ENCODE results near the gene GPR155.
A peak's percentile ranks its signal among the peaks of the same experiment; 100 is the strongest.

GPR155 gene, protein sequence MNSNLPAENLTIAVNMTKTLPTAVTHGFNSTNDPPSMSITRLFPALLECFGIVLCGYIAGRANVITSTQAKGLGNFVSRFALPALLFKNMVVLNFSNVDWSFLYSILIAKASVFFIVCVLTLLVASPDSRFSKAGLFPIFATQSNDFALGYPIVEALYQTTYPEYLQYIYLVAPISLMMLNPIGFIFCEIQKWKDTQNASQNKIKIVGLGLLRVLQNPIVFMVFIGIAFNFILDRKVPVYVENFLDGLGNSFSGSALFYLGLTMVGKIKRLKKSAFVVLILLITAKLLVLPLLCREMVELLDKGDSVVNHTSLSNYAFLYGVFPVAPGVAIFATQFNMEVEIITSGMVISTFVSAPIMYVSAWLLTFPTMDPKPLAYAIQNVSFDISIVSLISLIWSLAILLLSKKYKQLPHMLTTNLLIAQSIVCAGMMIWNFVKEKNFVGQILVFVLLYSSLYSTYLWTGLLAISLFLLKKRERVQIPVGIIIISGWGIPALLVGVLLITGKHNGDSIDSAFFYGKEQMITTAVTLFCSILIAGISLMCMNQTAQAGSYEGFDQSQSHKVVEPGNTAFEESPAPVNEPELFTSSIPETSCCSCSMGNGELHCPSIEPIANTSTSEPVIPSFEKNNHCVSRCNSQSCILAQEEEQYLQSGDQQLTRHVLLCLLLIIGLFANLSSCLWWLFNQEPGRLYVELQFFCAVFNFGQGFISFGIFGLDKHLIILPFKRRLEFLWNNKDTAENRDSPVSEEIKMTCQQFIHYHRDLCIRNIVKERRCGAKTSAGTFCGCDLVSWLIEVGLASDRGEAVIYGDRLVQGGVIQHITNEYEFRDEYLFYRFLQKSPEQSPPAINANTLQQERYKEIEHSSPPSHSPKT

DNA sequence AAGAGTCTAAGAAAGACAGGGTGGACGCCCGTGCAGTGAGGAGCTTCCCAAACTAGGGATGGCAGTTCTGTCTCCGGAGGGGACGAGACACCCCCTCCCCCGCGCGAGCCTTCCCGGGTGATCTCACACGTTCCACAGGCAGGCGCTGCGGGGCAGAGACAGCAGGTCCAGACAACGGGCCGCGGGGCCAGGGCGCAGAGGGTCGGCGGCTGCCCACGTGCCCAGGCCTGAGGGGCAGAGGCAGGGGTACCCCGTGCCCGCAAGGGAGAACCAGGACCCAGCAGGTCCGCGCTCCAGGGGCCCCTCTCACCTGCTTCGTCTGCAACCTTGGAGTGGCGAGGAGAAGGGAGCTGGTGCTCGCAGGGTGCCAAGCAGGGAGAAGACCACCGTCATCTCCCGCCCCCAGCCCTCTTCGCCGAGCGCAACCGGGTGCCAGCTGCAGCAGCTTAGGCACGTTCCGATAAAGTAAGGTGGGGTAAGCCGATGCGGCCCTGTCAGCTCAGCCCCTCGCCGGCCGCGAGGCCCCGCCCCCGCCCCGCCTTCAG, at the start of gene GPR155:
Gene GPR155, minus strand, starts transcription at position 467 of the 545 bp plus-strand sequence. CDS start 5,073 bp downstream, outside the sequence.
- DNase-seq: peak in 1 of 2 donors; percentile 26

GRCh38 chr2:174535757-174536703, 49.2 kb upstream of the GPR155 start:
- no peak for DNase-seq

DNA sequence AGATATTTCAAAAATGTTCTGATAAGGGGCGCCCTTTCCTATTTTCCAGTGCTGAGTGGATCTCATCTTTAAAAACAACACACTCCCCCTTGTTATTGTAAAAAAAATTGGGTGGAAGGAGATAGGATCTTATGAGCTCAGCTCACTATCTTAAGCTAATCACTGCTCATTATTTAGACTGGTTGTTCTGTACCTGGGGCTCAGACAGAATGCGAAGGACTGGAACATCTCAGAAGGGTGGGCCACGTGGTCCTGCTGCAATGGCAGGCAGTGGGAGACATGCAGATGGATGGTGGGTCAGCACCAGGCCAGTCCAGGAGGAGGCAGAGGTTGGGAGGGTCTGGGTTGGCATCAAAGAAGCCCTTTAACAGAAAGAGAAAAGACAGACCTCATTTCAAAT, 48.3 kb upstream of the GPR155 start:
- no peak for DNase-seq

DNA sequence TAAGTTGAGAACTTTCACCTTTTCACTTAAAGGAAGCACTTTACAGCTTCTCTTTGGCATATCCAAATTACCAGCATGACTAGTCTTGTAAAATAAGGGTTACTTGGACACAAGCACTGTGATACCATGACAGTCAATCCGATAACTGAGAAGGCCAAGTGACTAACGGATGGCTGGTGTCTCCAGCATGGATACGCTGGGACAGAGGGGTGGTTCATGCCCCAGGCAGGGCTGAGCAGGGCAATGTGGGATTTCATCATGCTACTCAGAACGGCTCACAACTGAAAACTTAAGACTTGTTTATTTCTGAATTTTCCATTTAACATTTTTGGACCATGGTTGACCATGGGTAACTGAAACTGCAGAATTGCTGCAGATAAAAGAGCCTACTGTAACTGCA, 43.1 kb upstream of the GPR155 start:
- no peak for DNase-seq

DNA sequence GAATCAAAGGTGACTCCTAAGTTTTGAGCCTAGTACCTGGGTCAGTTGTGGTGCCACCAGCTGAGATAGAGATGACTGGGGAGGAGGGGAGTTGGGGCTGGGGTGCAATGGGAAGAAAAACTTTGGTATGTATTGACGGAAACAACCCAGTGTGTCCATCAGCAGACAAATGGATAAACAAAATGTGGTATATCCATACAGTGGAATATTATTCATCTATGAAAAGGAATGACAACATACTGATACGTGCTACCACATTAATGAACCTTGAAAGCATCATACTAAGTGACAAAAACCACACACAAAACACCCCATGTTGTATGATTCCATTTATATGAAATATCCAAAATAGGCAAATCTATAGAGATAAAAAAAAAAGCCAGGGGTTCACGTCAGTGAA, 41.1 kb upstream of the GPR155 start:
- DNase-seq: no peak

GRCh38 chr2:174527101-174527721, 40.4 kb upstream of the GPR155 start:
- DNase-seq: no peak

- DNase-seq: no peak
Observed at GRCh38 chr2:174524527-174524926, 37.7 kb upstream of the GPR155 start.

DNA sequence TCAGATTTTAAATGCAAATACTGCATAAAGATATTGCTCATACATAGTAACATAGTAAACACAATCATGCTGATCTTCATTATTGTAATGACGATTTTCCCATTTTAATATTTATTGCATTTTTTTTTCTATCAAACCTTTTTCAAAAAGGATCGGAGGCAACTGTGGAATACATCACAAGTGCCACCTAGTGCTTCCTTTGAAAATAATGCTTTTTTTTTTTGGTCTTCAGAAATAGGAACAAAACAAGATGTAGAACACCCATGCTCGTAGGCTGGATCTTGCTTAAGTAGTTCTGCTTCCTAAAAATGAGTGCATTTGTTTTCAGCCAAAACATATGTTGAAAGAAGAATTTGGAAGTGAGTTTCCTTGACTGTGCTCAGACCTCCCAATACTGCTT, 35.7 kb upstream of the GPR155 start:
- peak in 1 of 2 donors; percentile 13 for DNase-seq

DNA sequence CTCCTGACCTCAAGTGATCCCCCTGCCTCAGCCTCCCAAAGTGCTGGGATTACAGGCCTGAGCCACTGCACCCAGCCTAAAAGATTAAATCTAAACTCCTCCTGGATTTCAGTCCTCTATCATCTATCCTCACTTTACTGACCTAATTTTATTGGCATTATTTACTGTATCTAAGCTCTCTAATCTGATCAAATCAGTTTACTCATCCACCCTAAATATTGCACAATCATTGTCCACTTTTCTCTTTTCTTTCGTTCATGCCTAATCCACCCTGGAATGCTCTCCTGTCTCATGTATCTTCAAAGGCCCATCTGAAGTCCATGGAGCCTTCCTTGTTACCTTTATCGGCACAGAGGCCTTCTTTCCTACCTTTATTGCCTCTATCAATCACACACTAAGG, 31.6 kb upstream of the GPR155 start:
- no peak for DNase-seq

DNA sequence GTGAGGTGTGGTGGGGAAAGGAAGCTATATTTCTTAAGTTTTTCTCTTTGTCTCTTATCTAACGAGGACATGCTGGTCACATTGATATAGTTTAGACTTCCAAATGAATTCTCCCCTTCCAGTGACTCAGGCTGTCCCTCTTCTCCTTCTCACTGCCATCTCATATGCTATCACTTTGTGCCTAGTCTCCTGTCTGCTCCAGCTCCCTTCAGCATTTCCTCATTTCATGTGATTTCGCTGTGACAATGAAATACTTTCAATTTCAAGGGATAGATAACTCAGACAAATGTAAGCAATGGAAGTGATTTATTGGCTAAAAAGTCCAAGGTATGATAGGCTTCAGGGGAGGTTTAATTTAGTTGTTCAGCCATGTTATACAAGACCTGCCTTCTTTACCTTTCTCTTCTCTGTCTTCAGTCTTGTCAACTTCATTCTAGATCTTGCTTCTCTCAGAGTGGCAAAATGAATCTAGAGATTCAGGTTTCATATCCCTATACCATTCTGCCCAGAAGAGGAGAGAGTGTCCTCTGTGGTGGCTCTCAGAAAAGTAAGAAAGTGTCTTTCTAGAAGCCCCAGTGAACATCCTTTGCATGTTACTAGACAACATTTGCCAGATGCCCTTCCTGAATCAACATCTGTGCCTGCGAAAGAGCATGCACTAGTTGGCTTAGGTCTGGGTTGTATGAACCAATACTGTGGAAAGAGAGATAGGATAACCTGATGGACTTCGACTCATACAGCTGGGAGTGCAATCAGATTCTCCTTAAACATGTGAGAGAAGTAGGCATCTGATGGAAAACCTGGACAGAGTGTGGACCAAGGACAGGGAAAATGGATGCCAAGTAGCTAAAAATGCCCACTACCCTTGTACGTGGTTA, 29.9 kb upstream of the GPR155 start:
- DNase-seq: no peak

DNA sequence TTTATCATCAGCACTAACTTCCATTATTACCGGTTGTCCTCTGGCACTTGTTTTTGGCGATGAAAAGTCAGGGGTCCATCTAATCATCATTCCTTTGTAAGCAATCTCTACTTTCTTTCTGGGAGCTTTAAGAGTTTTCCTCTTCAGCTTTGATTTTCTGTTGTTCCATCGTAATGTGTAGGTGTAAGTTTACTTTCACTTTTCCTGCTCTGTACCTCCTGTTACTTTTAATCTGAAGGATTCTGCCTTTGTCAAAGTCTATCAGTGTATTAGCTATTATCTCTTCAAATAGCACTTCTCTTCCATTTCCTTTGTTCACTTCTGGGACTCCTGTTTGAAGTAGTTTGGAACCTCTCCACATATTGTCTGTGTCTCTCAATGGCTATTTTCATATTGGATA, 25.5 kb upstream of the GPR155 start:
- DNase-seq: no peak

DNA sequence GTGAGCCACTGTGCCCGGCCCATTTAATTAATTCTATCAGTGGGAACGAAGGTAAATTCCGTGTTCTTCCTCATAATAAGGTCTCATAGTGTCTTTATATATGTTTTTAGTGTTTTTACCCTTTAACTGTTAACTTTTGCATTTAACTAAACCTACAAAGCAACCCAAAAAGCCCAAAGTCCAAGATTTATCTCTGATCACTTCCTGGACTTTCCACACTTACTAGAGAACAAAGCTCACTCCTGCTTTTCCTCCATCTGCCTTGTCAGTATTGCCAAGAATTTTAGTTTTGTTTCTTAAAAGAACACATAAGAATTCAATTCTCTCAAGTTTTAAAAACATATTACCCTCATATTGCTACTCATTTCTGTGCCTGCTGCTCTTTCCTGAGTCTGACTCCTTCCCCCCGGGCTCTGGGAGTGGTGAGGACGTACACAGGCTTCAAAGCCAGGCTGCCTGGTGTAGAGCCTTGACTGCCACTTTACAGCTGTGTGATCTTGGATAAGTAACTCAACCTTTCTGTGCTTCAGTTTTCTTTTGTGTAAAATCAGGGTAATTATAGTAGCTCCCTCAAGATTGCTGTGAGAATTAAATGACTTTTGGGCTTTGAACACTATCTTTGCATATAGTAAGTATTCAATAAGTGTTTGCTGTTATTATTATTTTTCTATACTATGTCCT, 24.9 kb upstream of the GPR155 start:
- DNase-seq: no peak

GRCh38 chr2:174510583-174511189, 23.9 kb upstream of the GPR155 start:
- DNase-seq: no peak

DNA sequence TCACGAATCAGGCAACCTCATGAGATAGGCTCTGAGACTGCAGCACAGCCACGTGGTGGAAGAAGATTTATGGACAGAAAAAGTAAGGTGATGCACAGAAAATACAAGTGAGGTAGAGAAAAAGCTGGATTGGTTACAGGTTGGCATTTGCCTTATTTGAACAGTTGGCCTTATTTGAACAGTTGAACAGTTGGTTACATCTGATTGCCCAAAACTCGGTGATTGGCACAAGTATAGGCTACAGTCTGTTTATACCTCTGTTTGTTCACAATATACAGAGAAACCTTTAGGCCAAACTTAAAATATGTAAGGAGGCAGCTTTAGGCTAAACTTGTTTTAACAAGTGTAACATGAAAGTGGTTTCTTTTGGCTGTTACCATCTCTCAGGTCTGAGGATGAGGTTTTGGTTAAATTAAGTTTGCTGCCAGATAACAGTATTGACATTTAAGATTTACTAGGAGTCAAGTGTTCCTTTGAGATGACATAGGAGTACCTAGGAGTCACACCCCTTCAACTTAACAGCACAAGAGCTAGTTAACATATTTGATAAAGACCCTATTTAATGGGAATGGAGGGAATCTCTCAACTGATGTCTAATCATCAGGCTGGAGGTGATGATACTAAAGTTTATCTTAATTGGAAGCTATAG, 16.5 kb upstream of the GPR155 start:
- no peak for DNase-seq

DNA sequence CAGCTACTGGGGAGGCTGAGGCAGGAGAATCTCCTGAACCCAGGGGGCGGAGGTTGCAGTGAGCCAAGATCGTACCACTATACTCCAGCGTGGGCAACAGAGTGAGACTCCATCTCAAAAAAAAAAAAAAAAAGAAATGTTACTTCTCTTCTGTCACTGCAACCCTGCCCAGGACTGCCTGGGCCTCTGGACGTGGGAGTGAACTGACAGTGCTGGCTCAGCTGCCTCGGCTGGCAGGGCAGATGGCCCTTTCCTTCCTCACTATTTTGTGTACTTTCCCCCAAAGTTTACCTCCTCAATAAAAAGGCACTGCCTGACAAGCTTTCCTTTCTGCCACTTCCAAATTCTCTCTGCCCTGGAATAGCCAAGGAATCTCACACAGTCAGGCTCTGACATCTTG, 12.5 kb upstream of the GPR155 start:
- DNase-seq: no peak

DNA sequence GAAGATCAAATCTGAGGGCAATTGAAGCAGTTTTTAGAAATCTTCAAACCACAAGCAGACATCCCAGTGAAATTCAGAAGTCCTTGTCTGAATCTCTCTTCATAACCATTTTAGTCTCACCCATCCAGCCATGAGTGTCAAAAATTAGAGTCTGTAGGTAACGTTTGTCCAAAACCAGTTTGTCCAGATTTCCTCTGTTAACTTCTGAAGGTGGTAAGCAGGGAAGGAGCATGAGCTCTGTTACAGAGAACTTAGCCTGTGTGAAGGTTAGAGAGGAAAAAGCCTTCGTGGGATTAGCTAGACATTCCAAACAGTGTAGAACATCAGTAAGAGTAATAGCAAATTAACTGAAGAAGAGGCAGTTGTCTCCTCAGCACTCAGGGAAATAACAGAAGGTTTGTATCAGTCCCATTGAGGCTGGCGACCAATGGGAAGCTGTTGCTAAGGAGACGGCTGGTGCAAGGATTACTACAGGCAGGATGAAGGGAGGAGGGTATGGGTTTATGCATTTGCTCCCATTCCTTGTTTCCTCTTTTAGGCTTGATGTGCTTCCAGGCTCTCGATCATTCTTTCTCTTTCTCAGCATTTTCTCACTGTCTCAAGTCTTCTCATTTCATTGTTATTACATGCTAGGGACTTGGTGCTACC, 8.7 kb upstream of the GPR155 start:
- DNase-seq: no peak

GRCh38 chr2:174493549-174494331, 6.9 kb upstream of the GPR155 start:
- no peak for DNase-seq

DNA sequence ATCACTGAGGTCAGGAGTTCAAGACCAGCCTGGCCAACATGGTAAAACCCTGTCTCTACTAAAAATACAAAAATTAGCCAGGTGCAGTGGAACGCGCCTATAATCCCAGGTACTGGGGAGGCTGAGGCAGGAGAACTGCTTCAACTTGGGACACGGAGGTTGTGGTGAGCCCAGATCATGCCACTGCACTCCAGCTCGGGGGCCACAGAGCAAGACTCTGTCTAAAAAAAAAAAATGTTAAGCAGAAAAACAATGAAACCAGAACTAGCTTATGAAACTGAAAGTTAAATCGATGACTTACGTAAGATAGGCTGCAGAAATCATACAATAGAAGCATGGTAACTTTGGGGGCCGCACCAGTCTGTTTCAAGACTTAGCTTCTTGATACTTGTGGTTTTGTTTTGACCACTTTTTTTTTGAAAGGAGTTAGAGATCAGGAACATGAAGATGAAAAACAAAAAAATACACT, 6.2 kb upstream of the GPR155 start:
- peak; percentile 81 to 85 for DNase-seq

All from CD4-positive, alpha-beta T cell treated with Interleukin-4 for 1 hour (primary cell).